Peyer's patch (tissue), 4 donors: ENCODE measurements around the gene TCF25. TPM values are rescaled to one million over a fixed set of nuclear protein-coding genes. Genes with fewer than 3 reads are reported as not detected.
A peak's percentile ranks its signal among the peaks of the same experiment; 100 is the strongest.

Experiments
- DNase-seq, 3 donors: peaks; one replicate each; pipeline ENCODE4 v3.0.0-alpha.2; 2017 to 2019
- H3K27ac ChIP-seq, 4 donors: fragments of 200-600 bp; sonication (generic); one replicate each; pipeline ENCODE4 v1.5.1; 2016 to 2019
- H3K27me3 ChIP-seq, 2 donors: fragments of 200-600 bp; sonication (generic); one replicate each; pipeline ENCODE4 v1.5.1; 2019
- H3K36me3 ChIP-seq, 3 donors: fragments of 200-600 bp; sonication (generic); one replicate each; pipeline ENCODE4 v1.5.1; 2016 to 2019
- H3K4me1 ChIP-seq, 4 donors: fragments of 200-600 bp; sonication (generic); one replicate each; pipeline ENCODE4 v1.5.1; 2016 to 2019
- H3K4me3 ChIP-seq, 4 donors: fragments of 200-600 bp; sonication (generic); 1 replicate in 3 of 4; 2 replicates in 1 of 4; pipeline ENCODE4 v1.5.1; 2016 to 2019; ENCODE audit warnings: mild to moderate bottlenecking in 1 of 4
- H3K9me3 ChIP-seq, 4 donors: fragments of 200-600 bp; sonication (generic); one replicate each; pipeline ENCODE4 v1.5.1; 2016 to 2019; ENCODE audit warnings: mild to moderate bottlenecking in 1 of 4
- CTCF ChIP-seq, 6 experiments: fragments of 450-650 bp in 4 of 6; fragments of 200-600 bp in 2 of 6; sonication (generic) in 1 of 6; IDR thresholded peaks; one replicate each; pipeline ENCODE4 v1.5.1; 2017 to 2019; ENCODE audit warnings: antibody characterized with exemption in 6 of 6, mild to moderate bottlenecking in 3 of 6, moderate library complexity in 1 of 6
- POLR2A ChIP-seq, 2 donors: fragments of 450-650 bp; IDR thresholded peaks; one replicate each; pipeline ENCODE4 v1.5.1; 2017; ENCODE audit warnings: antibody characterized with exemption in 2 of 2, mild to moderate bottlenecking in 2 of 2, moderate library complexity in 2 of 2
- total RNA-seq, 4 donors: library from RNA; depleted of rRNA; stranded (reverse); fragments of >200 nt; gene quantifications; one replicate each; pipeline ENCODE4 v1.1.0, GENCODE V29; 2016

The TCF25 gene
- total RNA-seq, 4 donors from 2014 or later: 247 to 946 (median 371) TPM

- Histone ChIP-seq H3K27ac (peak overlapping the region in 2 of 4 donors; percentile 62 to 79), H3K9me3 (peaks cover 0 to 6% (median 0%) of the 10 kb centered on the region in 4 donors), H3K4me3 (peak overlapping the region; percentile 21 to 59 (median 53)), H3K4me1 (peaks cover 4 to 56% (median 31%) of the 10 kb centered on the region in 4 donors), H3K36me3 (no peaks in the 10 kb centered on the region), H3K27me3 (peaks cover 0 to 23% of the 10 kb centered on the region in 2 donors)
- TF ChIP-seq POLR2A (IDR thresholded peaks at IDR 0.05) (no peak), CTCF (IDR thresholded peaks at IDR 0.05) (no peak)
- DNase-seq: peak in 1 of 3 donors; percentile 48
Observed at GRCh38 chr16:89923640-89924296, 50.4 kb downstream of the TCF25 start.

- peak in 1 of 3 donors; percentile 47 for DNase-seq
Observed at GRCh38 chr16:89924297-89924924, 51.0 kb downstream of the TCF25 start.

GRCh38 chr16:89924925-89925307, 51.5 kb downstream of the TCF25 start:
- H3K27me3 ChIP-seq: peaks cover 0 to 23% of the 10 kb centered on the region in 2 donors
- H3K4me3 ChIP-seq: no peak overlapping the region
- H3K9me3 ChIP-seq: peaks cover 0 to 6% (median 0%) of the 10 kb centered on the region in 4 donors
- H3K27ac ChIP-seq: no peak overlapping the region
- peaks cover 4 to 53% (median 30%) of the 10 kb centered on the region in 4 donors for H3K4me1 ChIP-seq
- TF ChIP-seq CTCF (IDR thresholded peaks at IDR 0.05) (no peak), POLR2A (IDR thresholded peaks at IDR 0.05) (no peak)
- no peak for DNase-seq
- no peaks in the 10 kb centered on the region for H3K36me3 ChIP-seq

More at GRCh38 chr16:89924297-89924924, 51.0 kb downstream of the TCF25 start:
- no peak for TF ChIP-seq CTCF (IDR thresholded peaks at IDR 0.05)
- TF ChIP-seq POLR2A (IDR thresholded peaks at IDR 0.05): no peak
- H3K4me3 ChIP-seq: peak overlapping the region in 1 of 4 donors; percentile 56
- no peaks in the 10 kb centered on the region for H3K36me3 ChIP-seq
- no peak overlapping the region for H3K27ac ChIP-seq
- H3K9me3 ChIP-seq: peaks cover 0 to 6% (median 0%) of the 10 kb centered on the region in 4 donors
- peaks cover 4 to 53% (median 30%) of the 10 kb centered on the region in 4 donors for H3K4me1 ChIP-seq
- H3K27me3 ChIP-seq: peaks cover 0 to 23% of the 10 kb centered on the region in 2 donors

- H3K27me3 ChIP-seq: peaks cover 0 to 23% of the 10 kb centered on the region in 2 donors
- H3K4me1 ChIP-seq: peaks cover 4 to 53% (median 28%) of the 10 kb centered on the region in 4 donors
- DNase-seq: no peak
- peaks cover 0 to 6% (median 0%) of the 10 kb centered on the region in 4 donors for H3K9me3 ChIP-seq
- TF ChIP-seq POLR2A (IDR thresholded peaks at IDR 0.05) (no peak), CTCF (IDR thresholded peaks at IDR 0.05) (no peak)
- peak overlapping the region; percentile 19 to 57 (median 48) for H3K4me3 ChIP-seq
- no peaks in the 10 kb centered on the region for H3K36me3 ChIP-seq
- H3K27ac ChIP-seq: no peak overlapping the region
Observed at GRCh38 chr16:89925596-89926079, 52.2 kb downstream of the TCF25 start.

- no peak overlapping the region for H3K27ac ChIP-seq
- no peaks in the 10 kb centered on the region for H3K27me3 ChIP-seq
- DNase-seq: no peak
- TF ChIP-seq POLR2A (IDR thresholded peaks at IDR 0.05): no peak
- TF ChIP-seq CTCF (IDR thresholded peaks at IDR 0.05): no peak
- H3K4me1 ChIP-seq: peaks cover 0 to 3% (median under 1%) of the 10 kb centered on the region in 4 donors
- H3K9me3 ChIP-seq: no peaks in the 10 kb centered on the region
- no peak overlapping the region for H3K4me3 ChIP-seq
- H3K36me3 ChIP-seq: no peaks in the 10 kb centered on the region
Observed at GRCh38 chr16:89931305-89931896, 58.0 kb downstream of the TCF25 start.
